SW480 (cell line): ENCODE data around the gene ZC3H18.
"Not testable (repeated sequence)": the region's sequence is repeated elsewhere in the genome, so short reads cannot be mapped to it uniquely, and the experiment has no call there.

ENCODE experiments used
- DNase-seq: peaks from one replicate; pipeline ENCODE4 v3.0.0-alpha.2; 2016; ENCODE audit warnings: low spot score

ZC3H18 gene

DNA sequence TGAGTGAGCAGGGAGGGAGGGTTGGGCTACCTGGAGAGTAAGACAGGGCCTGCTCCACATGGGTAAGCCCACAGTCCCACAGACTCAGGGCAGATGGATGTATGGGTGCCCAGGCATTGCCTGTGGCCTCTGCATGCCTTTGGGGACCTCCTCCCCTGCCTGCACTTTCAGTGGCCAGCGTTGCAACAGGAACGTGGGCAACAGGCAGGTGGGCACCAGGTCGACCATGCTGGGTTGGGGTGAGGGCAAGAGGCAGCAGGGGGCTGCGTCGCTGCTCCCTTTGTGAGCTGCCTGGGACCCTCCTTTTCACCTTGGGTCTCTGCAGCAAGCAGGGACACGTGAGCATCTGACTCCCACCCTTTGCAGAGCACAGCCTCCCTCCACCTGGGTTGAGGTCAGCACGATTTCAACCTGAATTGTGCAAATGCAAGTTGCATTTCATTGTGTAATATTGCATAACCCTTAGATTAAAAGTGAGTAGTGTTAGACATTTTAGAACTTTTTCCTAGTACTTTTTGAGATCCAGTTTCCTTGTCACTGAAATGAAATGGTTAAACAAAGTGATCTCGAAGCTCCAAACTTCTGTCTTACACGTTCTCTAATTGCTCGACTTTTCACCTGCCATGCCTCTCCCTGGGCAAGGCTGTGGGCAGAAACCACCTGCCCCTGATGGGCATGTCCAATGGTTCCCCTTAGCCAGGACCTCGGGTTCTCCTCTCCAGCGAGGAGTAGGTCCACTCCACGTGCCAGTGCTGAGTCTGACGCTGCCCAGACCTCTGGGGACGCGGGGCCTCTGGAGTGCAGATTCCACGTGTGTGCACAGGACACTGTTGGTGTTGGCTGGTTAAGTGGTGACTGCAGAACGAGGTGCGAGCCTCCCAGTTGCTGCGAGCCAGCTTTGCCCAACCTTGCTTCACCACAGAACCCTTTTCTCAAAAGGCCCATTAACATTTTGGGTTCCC is 35.3 kb downstream of the ZC3H18 start:
- no peak for DNase-seq

DNA sequence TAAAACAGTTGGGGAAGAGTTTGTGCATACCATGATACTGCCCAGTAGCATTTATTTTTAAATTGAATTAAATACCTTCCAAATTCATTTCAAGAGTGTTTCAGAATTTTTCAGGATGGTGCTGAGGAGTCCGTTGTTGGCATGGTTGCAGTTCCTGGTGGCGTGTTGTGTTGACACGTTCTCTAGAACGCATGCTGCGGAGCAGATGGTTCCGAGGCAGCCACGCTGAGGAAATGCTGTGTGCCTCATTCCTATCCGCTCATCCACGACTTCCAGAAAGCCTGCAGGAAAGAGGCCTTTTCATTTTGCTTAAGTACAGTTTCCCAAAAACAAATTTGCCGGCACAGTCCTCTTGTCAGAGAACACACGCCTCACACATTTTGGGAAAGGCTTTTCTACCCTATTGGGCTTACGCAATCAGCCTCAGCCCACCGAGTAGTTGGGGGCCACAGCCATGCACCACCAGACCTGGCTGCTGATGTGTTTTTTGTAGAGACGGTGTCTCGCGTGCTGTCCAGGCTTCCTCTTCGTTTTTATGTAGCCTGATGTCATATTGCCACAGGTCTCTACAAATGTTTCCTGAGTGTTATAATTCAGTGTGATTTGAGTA is 36.0 kb downstream of the ZC3H18 start:
- DNase-seq = no peak

- DNase-seq = no peak
These were observed 37.9 kb downstream of the ZC3H18 start for GRCh38 chr16:88608076-88608475.

- DNase-seq = not testable (repeated sequence)
These were observed 39.2 kb downstream of the ZC3H18 start for GRCh38 chr16:88609426-88609825.

DNA sequence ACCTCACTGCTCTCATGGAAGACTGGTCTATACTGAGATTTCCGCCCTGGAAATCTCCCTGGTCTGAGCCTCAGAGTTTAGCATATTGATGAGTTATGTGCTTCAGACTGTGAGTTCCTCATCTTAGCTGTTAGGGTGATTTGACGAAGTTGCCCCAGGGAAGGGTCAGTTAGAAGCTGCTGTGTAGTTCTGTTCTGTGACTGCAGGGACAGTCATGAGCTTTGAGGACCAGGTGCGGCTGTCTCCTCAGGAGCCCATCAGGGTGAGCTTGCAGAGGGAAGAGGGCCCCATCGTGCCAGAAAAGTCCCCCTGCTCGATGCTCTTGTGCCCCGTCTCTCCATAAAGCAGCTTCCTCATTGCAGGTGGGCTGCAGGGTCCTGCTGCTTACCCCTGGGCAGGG is 39.9 kb downstream of the ZC3H18 start:
- no peak for DNase-seq

GRCh38 chr16:88610909-88611812 is 41.0 kb downstream of the ZC3H18 start:
- DNase-seq = no peak

GRCh38 chr16:88613293-88613692 is 43.1 kb downstream of the ZC3H18 start:
- no peak for DNase-seq

DNA sequence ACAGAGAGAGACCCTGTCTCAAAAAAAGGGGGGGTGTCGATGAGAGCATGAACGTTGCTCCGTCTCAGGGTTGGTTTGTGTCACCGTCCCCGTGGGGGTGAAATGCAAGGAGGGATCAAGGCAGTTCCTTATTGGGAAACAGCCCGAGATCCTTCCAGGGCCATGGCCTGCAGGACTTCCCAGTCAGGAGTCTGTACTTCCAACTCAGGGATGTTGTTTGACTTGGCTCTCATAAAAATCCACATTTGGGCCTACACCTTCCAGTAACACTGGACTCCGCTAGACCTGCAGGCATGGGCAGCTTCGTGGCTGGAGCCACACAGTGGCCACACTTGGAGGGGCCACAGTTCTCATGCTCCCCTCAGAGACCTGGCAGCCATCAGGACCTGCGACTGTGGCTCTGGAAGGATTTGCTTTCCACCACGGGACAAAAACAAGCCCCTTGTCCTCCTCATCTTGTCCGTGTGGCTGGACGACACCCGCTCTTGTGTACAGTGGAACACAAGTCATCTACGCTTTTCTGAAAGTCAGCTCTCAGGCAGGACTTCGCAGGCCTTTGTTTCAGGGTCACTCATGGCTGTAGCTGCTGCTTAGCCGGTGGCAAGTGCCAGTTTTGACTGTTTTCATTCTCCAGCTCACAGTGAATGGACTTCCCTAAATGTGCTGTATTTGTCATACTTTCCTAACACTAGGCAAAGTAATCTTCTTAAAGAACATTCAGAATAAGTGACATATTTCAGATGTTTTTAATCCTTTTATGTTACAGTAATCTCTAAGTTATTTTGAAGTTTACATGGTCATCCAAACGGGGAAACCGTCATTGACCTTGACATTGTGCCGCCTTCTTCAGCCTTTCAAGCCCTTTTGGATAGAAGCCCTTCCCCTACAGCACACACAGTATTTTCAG is 44.0 kb downstream of the ZC3H18 start:
- no peak for DNase-seq

GRCh38 chr16:88614818-88615580 is 44.8 kb downstream of the ZC3H18 start:
- no peak for DNase-seq

- no peak for DNase-seq
These were observed 46.1 kb downstream of the ZC3H18 start for GRCh38 chr16:88616320-88616719.

DNA sequence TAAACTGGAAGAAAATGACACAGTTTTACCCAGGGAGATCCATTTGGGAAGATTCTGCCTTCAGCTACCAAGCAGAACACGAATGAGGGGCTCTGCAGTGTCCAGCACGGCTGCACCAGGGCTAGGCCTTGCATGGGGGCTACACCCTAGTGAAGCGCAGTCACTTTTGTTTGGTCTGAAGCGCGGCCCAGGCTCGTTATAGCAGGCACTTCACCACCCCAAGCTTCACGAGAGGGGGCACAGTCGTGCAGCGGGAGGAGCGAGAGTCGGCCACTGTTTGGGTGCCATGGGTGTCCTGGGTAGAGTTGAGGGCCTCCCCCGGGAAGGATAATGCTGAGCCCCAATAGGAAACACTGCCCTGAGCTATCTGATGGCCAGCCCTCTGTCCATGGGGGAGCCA is 46.5 kb downstream of the ZC3H18 start:
- DNase-seq = no peak

DNA sequence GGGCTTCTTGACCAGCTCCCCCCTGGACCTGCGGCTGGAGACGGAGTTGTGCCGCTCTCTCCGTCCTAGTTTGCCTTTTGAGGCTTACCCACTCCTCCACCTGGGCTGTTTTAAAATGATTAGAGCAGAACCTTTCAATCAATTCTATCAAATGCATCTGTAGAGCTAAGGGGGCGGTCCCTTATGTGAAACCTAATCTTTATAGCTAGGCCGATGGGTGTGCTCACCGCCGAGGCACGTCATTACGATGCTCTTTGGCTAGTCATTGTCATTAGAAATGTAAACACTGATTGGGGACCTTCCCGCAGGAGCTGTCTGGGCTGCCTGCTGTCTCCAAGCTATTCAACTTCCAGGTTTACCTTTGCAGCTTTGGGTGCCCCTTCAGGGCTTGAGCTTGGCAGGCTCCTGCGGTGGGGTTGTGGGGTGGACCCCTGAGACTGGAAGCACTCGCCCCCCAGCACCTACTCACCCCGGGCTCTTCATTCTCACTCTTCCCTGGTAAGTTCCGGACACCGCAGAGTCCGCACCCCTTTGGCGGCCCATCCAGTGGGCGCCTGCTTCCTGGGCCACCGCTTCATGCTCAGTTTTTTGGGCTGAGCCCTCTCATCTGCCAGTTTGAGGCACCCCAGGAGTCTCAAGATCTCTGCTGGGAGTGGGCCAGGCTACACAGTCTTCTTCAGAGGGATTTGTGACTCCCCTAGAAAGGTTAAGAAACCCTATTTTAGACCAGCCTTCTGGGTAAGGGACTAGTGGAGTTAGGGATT is 47.2 kb downstream of the ZC3H18 start:
- DNase-seq = no peak

DNA sequence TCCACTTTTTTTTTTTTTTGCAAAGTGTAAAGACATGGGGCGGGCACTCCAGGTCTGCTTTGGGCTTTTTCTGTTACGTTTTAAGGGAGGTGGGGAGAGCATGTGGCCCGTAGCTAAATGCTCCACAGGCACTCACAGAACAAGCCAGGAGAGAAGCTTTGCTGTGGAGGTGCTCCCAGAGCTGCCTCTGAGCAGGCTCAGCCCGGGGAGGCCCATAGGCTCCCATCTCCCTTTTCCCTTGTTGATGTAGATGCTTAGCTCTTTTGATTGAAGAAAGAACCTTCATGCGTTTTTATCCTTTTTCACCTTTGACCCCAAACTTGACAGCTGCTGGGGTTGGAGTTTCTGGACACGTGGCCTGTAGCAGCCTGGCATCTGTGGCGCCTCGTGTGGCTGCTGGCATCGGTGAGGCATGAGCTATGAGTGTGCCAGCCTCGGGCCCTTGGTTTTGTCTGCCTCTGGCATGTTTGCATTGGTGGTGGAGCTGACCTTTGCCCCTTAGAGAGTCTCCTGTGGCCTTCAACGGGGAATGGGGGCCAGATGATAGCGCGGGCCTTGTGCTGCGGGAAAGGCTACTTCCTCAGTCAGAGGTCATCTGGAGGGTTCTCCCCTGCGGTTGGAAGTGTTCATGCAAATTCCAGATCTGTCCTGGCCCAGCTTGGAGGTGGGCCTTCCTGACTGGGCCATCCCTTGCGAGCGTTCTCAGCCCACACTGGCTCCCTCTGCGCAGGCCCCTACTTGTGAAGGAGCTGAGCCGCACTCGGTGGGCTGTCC is 48.2 kb downstream of the ZC3H18 start:
- DNase-seq = no peak

DNA sequence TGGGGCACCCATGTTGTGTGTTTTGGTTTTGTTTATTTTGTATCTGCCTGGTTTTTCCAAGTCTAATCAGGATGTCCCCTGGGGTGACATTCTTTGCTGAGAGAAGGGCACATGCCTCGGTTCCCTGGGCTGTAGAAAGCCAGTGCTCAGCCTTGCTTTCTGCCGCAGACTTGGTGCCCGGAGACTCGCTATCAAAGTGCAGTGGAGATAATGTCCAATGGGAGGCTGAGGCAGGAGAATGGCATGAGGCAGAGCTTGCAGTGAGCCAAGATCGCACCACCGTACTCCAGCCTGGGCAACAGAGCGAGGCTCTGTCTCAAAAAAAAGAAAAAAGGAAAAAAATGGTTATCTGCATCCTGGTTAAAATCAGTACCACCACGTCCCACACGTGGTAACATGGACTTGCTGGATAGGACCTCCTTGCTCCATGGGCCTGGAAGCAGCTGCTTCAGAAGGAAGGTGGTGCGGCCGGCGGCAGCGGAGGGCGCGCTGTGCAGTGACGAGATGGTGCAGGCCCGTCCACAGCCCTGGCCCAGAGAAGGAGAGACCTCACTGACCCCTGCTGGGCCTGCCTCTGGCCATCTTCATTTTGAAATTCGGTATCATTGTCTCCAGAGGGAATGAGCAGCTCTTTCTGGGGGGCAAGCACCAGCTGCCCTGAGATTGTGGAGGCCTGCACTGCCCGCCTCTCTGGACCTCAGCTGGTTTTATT is 48.9 kb downstream of the ZC3H18 start:
- no peak for DNase-seq

- no peak for DNase-seq
These were observed 49.9 kb downstream of the ZC3H18 start for GRCh38 chr16:88619859-88620815.

DNA sequence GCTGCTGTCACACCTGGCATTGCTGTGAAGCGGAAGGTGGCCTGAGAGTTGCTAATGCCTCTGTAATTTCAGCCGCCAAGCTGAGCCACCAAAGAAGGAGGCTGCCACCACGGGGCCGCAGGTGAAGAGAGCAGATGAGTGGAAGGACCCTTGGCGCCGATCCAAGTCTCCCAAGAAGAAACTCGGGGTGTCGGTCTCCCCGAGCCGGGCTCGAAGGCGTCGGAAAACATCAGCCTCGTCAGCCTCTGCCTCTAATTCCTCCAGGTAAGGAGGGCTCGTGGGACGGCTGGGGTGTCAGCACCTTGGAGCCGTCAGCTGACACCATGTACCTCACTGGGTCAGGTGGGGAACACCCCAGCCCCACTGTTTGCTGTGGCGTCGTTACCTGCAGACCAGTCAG is 51.9 kb downstream of the ZC3H18 start:
- DNase-seq = no peak

DNA sequence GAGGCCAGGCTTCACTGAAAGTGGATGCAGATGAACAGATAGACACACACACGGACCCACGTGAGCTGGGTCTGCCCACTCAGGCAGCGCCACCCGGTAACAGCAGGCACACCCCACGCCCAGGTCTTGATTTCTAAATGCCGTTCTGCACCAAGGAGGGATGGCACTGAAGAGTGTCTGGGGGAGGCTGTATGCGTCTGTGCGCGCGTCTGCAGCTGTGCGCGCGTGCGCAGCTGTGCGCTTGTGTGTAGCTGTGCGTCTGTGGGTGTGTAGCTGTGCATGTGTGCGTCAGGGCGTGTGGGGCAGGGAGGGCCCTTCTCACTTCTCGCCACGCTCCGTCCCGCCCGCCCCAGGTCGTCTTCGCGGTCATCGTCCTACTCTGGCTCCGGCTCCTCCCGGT is 52.7 kb downstream of the ZC3H18 start:
- no peak for DNase-seq
